ENCODE measurements around the gene IRF1. TPM values are rescaled to one million over a fixed set of nuclear protein-coding genes. Genes with fewer than 3 reads are reported as not detected.
A peak's percentile ranks its signal among the peaks of the same experiment; 100 is the strongest.

IRF1 gene
- total RNA-seq, 4 donors from 2014 or later = 5.5 to 20.6 (median 8.4) TPM

- H3K4me3 ChIP-seq = no peak overlapping the region
- TF ChIP-seq, protein P1, sequence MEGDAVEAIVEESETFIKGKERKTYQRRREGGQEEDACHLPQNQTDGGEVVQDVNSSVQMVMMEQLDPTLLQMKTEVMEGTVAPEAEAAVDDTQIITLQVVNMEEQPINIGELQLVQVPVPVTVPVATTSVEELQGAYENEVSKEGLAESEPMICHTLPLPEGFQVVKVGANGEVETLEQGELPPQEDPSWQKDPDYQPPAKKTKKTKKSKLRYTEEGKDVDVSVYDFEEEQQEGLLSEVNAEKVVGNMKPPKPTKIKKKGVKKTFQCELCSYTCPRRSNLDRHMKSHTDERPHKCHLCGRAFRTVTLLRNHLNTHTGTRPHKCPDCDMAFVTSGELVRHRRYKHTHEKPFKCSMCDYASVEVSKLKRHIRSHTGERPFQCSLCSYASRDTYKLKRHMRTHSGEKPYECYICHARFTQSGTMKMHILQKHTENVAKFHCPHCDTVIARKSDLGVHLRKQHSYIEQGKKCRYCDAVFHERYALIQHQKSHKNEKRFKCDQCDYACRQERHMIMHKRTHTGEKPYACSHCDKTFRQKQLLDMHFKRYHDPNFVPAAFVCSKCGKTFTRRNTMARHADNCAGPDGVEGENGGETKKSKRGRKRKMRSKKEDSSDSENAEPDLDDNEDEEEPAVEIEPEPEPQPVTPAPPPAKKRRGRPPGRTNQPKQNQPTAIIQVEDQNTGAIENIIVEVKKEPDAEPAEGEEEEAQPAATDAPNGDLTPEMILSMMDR (IDR thresholded peaks at IDR 0.05 in 4 of 5, conservative IDR thresholded peaks at IDR 0.05 in 1 of 5) = no peak
- no peak for TF ChIP-seq POLR2A (IDR thresholded peaks at IDR 0.05)
- ATAC-seq = no peak
- no peaks in the 10 kb centered on the region for H3K36me3 ChIP-seq
- in situ Hi-C loops (cut with MboI; ENCODE audit: low sequenced_read_pairs in 4 of 4) = no loop called here
- H3K4me1 ChIP-seq = peaks cover 77 to 91% of the 10 kb centered on the region in 2 donors
- no peaks in the 10 kb centered on the region for H3K9me3 ChIP-seq
- DNase-seq = no peak
- intact Hi-C loops (cut with DNase I; ENCODE audit: low total_unique reads) = no loop called here
- H3K27me3 ChIP-seq = no peaks in the 10 kb centered on the region
- peak overlapping the region in 1 of 4 donors; percentile 99 for H3K27ac ChIP-seq
Measured at GRCh38 chr5:132435447-132435846, 55.1 kb downstream of the IRF1 start.

DNA sequence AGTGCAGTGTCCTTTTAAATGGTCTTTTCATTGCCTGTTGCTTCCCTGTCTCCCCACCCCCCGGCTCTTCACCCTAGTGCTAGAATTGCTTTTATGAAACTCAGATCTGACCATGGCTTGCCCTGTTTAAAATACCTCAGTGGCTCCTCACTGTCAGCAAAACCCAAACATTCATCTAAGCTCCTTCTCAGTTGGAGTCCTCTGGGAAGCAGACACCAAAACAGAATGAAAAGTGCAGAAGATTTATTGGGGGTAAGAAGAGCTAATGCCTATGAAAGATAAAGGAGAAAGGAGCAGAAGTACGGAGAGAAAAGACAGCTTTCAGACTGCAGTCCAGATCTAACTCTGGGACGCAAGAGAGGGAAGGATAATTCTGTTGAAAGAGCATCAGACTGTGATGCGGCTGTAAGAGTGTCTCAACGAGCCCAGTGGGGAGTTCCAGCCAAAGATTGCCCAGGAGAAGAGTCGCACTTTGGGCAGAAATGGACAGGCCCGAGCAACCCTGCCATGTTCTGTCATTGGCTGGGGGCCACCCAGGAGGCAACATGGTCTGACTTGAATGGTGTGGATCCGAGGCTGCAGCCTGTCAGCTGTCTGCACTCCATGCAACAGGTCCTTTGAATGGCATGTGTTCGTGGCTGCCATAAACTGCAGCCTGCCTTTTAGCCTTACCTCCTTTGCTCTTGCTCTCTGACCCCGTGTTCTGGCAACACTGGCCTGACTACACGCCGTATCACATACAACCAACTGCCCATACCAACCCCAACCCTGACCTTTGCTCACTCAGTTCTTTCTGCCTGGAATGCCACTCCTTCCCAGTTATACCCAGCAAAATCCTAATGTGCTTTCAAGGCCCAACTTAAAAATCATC, 55.9 kb downstream of the IRF1 start:
- DNase-seq = no peak
- no peaks in the 10 kb centered on the region for H3K27me3 ChIP-seq
- no peaks in the 10 kb centered on the region for H3K36me3 ChIP-seq
- in situ Hi-C loops (cut with MboI; ENCODE audit: low sequenced_read_pairs in 4 of 4) = no loop called here
- no peaks in the 10 kb centered on the region for H3K9me3 ChIP-seq
- TF ChIP-seq POLR2A (IDR thresholded peaks at IDR 0.05) = no peak
- TF ChIP-seq, protein P1 (IDR thresholded peaks at IDR 0.05 in 4 of 5, conservative IDR thresholded peaks at IDR 0.05 in 1 of 5) = no peak
- peaks cover 69 to 90% of the 10 kb centered on the region in 2 donors for H3K4me1 ChIP-seq
- intact Hi-C loops (cut with DNase I; ENCODE audit: low total_unique reads) = no loop called here
- no peak overlapping the region for H3K4me3 ChIP-seq
- ATAC-seq = no peak
- peak overlapping the region in 2 of 4 donors; percentile 31 to 99 for H3K27ac ChIP-seq

- TF ChIP-seq POLR2A (IDR thresholded peaks at IDR 0.05) = no peak
- TF ChIP-seq, protein P1 (IDR thresholded peaks at IDR 0.05 in 4 of 5, conservative IDR thresholded peaks at IDR 0.05 in 1 of 5) = no peak
- ATAC-seq (peak; percentile 57 to 65), DNase-seq (no peak)
- intact Hi-C loops (cut with DNase I; ENCODE audit: low total_unique reads) (no loop called here), in situ Hi-C loops (cut with MboI; ENCODE audit: low sequenced_read_pairs in 4 of 4) (no loop called here)
- Histone ChIP-seq H3K4me3 (peak overlapping the region in 1 of 4 donors; percentile 10), H3K4me1 (peaks cover 69 to 91% of the 10 kb centered on the region in 2 donors), H3K9me3 (no peaks in the 10 kb centered on the region), H3K36me3 (no peaks in the 10 kb centered on the region), H3K27me3 (no peaks in the 10 kb centered on the region), H3K27ac (peak overlapping the region; percentile 19 to 99 (median 40))
Measured at GRCh38 chr5:132433141-132433540, 57.4 kb downstream of the IRF1 start.

DNA sequence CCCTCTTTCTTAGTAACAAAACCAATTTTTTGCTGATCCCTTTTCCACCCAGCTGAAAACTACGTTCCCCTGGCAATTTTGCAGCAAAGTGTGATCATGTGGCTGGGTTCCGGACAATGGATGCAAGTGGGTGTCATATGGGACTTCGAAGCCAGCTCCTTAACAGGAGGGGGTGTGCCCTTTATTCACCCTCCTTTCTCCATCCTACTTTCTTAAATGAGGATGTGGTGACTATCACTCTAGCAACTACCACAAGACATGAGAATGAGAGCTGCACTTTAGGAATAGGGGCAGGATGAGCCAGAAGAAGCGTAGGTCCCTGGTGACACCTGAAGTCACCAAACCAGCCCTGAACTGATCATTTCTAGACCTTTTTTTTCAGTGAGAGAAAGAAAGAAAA, 58.9 kb downstream of the IRF1 start:
- Histone ChIP-seq H3K4me1 (peaks cover 69 to 91% of the 10 kb centered on the region in 2 donors), H3K27me3 (no peaks in the 10 kb centered on the region)
- no peak for TF ChIP-seq POLR2A (IDR thresholded peaks at IDR 0.05)
- TF ChIP-seq, protein P1 (IDR thresholded peaks at IDR 0.05 in 4 of 5, conservative IDR thresholded peaks at IDR 0.05 in 1 of 5) = no peak

More for the DNA sequence above, 58.9 kb downstream of the IRF1 start:
- in situ Hi-C loops (cut with MboI; ENCODE audit: low sequenced_read_pairs in 4 of 4) (no loop called here), intact Hi-C loops (cut with DNase I; ENCODE audit: low total_unique reads) (no loop called here)
- DNase-seq (no peak), ATAC-seq (no peak)
- no peak overlapping the region for H3K4me3 ChIP-seq
- no peaks in the 10 kb centered on the region for H3K36me3 ChIP-seq
- H3K27ac ChIP-seq = peak overlapping the region in 1 of 4 donors; percentile 99
- no peaks in the 10 kb centered on the region for H3K9me3 ChIP-seq

Other genes with a start within 250 kb of the IRF1 start
- gene PDLIM4, start 233.1 kb downstream of the IRF1 start, total RNA-seq = 1 to 10 TPM in 3 of 4 donors, under 1 TPM in 1; 0.66 to 8.0 (median 5.3) TPM
- 1 to 10 TPM; 5.4 to 6.7 (median 6.2) TPM for gene SLC22A4, start 196.4 kb downstream of the IRF1 start, total RNA-seq
- gene SLC22A5, start 121.1 kb downstream of the IRF1 start, total RNA-seq = 100 to 1,000 TPM in 1 of 4 donors, 10 to 100 TPM in 3; 56.2 to 116 (median 79.2) TPM
- gene IL5, start 52.7 kb upstream of the IRF1 start, total RNA-seq = not detected
- 10 to 100 TPM; 18.9 to 29.1 (median 22.0) TPM for gene RAD50, start 66.2 kb upstream of the IRF1 start, total RNA-seq
- not detected for gene IL13, start 167.4 kb upstream of the IRF1 start, total RNA-seq
- gene IL4, start 183.2 kb upstream of the IRF1 start, total RNA-seq = not detected
- 1 to 10 TPM; 2.5 to 4.2 (median 3.4) TPM for gene KIF3A, start 246.8 kb upstream of the IRF1 start, total RNA-seq

Data from gastrocnemius medialis (tissue), 4 donors.